Ishikawa (cell line): ENCODE measurements around the gene NUDT2.

ENCODE experiments used
- CEBPB ChIP-seq: IDR thresholded peaks from 2 replicates; pipeline ENCODE4 v1.6.1; 2012
- CREB1 ChIP-seq: IDR thresholded peaks from 2 replicates; pipeline ENCODE4 v1.6.1; 2012; ENCODE audit warnings: low read depth
- EGR1 ChIP-seq: IDR thresholded peaks from 2 replicates; pipeline ENCODE4 v1.6.1; 2012
- EP300 ChIP-seq: IDR thresholded peaks from 2 replicates; pipeline ENCODE4 v1.6.1; 2012; ENCODE audit warnings: borderline replicate concordance
- FOXM1 ChIP-seq: IDR thresholded peaks from 2 replicates; pipeline ENCODE4 v1.6.1; 2012; ENCODE audit warnings: low read depth, borderline replicate concordance
- NFIC ChIP-seq: IDR thresholded peaks from 2 replicates; pipeline ENCODE4 v1.6.1; 2012
- RAD21 ChIP-seq: IDR thresholded peaks from 2 replicates; pipeline ENCODE4 v1.6.1; 2012; ENCODE audit warnings: low read depth
- TAF1 ChIP-seq: IDR thresholded peaks from 2 replicates; pipeline ENCODE4 v1.6.1; 2012; ENCODE audit warnings: low read depth, mild to moderate bottlenecking
- TCF12 ChIP-seq: IDR thresholded peaks from 2 replicates; pipeline ENCODE4 v1.6.1; 2012; ENCODE audit warnings: low read depth
- TEAD4 ChIP-seq: IDR thresholded peaks from 2 replicates; pipeline ENCODE4 v1.6.1; 2012
- YY1 ChIP-seq: IDR thresholded peaks from 2 replicates; pipeline ENCODE4 v1.6.1; 2012; ENCODE audit warnings: low read depth
- ZBTB7A ChIP-seq: IDR thresholded peaks from 2 replicates; pipeline ENCODE4 v1.6.1; 2012; ENCODE audit warnings: low read depth
- TF ChIP-seq, protein P1 (sequence below): IDR thresholded peaks from 2 replicates; pipeline ENCODE4 v1.6.1; 2012; ENCODE audit warnings: low read depth, mild to moderate bottlenecking
- TF ChIP-seq, protein P2 (sequence below): IDR thresholded peaks from 2 replicates; pipeline ENCODE4 v1.6.1; 2012
- TF ChIP-seq, protein P3 (sequence below): IDR thresholded peaks from 2 replicates; pipeline ENCODE4 v1.6.1; 2012

The NUDT2 gene

GRCh38 chr9:34328987-34329832 lies at the start of gene NUDT2, which contains the start of gene KIF24:
NUDT2 (plus strand) TSS chr9:34329569; CDS start chr9:34339040, 9,471 bp downstream.
KIF24 (minus strand) TSS chr9:34329268; CDS start chr9:34311346, 17,922 bp downstream.
- TF ChIP-seq FOXM1, result peak; percentile 74
- TF ChIP-seq TAF1, result peak; percentile 83
- TF ChIP-seq YY1, result 0 out of 2 replicates have a peak, but pooled peaks have one; percentile 40
- no peak for TF ChIP-seq EP300
- TF ChIP-seq NFIC, result peak; percentile 34; the same call in 1 of the 2 replicates
- peak; percentile 57; the same call in 1 of the 2 replicates for TF ChIP-seq EGR1
- TF ChIP-seq CEBPB, result no peak
- peak; percentile 24; the same call in 1 of the 2 replicates for TF ChIP-seq TCF12
- TF ChIP-seq RAD21, result no peak
- no peak for TF ChIP-seq TEAD4
- 0 out of 2 replicates have a peak, but pooled peaks have one; percentile 22 for TF ChIP-seq ZBTB7A
- TF ChIP-seq, protein P1, sequence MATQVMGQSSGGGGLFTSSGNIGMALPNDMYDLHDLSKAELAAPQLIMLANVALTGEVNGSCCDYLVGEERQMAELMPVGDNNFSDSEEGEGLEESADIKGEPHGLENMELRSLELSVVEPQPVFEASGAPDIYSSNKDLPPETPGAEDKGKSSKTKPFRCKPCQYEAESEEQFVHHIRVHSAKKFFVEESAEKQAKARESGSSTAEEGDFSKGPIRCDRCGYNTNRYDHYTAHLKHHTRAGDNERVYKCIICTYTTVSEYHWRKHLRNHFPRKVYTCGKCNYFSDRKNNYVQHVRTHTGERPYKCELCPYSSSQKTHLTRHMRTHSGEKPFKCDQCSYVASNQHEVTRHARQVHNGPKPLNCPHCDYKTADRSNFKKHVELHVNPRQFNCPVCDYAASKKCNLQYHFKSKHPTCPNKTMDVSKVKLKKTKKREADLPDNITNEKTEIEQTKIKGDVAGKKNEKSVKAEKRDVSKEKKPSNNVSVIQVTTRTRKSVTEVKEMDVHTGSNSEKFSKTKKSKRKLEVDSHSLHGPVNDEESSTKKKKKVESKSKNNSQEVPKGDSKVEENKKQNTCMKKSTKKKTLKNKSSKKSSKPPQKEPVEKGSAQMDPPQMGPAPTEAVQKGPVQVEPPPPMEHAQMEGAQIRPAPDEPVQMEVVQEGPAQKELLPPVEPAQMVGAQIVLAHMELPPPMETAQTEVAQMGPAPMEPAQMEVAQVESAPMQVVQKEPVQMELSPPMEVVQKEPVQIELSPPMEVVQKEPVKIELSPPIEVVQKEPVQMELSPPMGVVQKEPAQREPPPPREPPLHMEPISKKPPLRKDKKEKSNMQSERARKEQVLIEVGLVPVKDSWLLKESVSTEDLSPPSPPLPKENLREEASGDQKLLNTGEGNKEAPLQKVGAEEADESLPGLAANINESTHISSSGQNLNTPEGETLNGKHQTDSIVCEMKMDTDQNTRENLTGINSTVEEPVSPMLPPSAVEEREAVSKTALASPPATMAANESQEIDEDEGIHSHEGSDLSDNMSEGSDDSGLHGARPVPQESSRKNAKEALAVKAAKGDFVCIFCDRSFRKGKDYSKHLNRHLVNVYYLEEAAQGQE, result no peak
- TF ChIP-seq, protein P2, sequence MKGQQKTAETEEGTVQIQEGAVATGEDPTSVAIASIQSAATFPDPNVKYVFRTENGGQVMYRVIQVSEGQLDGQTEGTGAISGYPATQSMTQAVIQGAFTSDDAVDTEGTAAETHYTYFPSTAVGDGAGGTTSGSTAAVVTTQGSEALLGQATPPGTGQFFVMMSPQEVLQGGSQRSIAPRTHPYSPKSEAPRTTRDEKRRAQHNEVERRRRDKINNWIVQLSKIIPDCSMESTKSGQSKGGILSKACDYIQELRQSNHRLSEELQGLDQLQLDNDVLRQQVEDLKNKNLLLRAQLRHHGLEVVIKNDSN, result 0 out of 2 replicates have a peak, but pooled peaks have one; percentile 32
- TF ChIP-seq CREB1, result peak; percentile 77
- TF ChIP-seq, protein P3, sequence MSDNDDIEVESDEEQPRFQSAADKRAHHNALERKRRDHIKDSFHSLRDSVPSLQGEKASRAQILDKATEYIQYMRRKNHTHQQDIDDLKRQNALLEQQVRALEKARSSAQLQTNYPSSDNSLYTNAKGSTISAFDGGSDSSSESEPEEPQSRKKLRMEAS, result peak; percentile 74

DNA sequence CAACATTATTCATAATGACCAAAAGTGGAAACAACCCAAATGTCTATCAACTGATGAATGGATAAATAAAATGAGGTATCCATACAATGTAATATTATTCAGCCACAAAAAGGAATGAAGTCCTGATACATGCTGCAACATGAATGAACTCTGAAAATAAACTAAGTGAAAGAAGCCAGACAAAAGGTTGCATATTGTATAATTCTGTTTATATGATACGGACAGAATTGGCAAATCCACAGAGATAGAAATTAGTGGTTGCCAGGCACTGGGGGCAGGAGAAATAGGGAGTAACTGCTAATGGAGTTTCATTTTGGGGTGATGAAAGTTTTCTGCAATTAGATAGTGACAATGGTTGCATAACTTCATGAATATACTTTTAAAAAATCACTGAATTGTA lies 47.3 kb upstream of the NUDT2 start:
- TF ChIP-seq, protein P2, result no peak
- TF ChIP-seq TCF12, result no peak
- TF ChIP-seq, protein P1, result no peak
- no peak for TF ChIP-seq EP300
- TF ChIP-seq FOXM1, result no peak
- no peak for TF ChIP-seq TAF1
- TF ChIP-seq CREB1, result no peak
- no peak for TF ChIP-seq ZBTB7A
- TF ChIP-seq, protein P3, result no peak
- no peak for TF ChIP-seq TEAD4
- TF ChIP-seq YY1, result no peak
- no peak for TF ChIP-seq EGR1
- TF ChIP-seq CEBPB, result no peak
- no peak for TF ChIP-seq RAD21
- TF ChIP-seq NFIC, result no peak

DNA sequence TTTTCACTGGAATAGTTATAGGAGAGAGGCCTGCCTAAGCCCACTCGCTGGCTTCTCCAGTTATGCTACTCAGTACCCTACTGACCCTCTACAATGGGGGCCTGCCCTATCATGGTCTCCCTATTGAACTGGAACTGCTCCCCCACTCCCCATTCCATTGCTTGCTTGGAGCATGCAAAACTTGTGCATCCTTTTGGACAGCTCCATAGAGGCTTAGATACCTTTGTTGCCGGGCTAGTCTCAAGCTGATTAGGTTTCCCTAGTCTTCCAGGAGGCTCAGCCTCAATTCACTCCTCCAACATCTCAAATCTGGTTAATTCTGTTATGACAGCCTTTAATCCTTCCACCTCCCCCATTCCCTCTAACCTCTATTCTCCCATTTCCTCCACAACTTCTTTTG lies 40.2 kb upstream of the NUDT2 start:
- TF ChIP-seq NFIC, result no peak
- TF ChIP-seq, protein P1, result peak; percentile 28; the same call in 1 of the 2 replicates

- TF ChIP-seq NFIC (no peak), TAF1 (no peak), ZBTB7A (no peak), EGR1 (no peak), TEAD4 (no peak), EP300 (no peak), RAD21 (no peak), TCF12 (no peak), CREB1 (no peak), FOXM1 (no peak)
- TF ChIP-seq, protein P3, result no peak
- TF ChIP-seq, protein P2, result no peak
- TF ChIP-seq, protein P1, result no peak
These were observed 38.3 kb upstream of the NUDT2 start for GRCh38 chr9:34291023-34291422.
